HG03469 (cell line): ENCODE measurements around the gene LINC00305.
A peak's percentile ranks its signal among the peaks of the same experiment; 100 is the strongest.

Source experiments
- ATAC-seq: cut with Tn5 transposase; IDR thresholded peaks from one replicate; pipeline ENCODE4 v1.9.1; 2021; ENCODE audit warnings: mild to moderate bottlenecking, moderate library complexity, moderate number of reproducible peaks; ENCODE audit not compliant: unreplicated experiment

The LINC00305 gene

DNA sequence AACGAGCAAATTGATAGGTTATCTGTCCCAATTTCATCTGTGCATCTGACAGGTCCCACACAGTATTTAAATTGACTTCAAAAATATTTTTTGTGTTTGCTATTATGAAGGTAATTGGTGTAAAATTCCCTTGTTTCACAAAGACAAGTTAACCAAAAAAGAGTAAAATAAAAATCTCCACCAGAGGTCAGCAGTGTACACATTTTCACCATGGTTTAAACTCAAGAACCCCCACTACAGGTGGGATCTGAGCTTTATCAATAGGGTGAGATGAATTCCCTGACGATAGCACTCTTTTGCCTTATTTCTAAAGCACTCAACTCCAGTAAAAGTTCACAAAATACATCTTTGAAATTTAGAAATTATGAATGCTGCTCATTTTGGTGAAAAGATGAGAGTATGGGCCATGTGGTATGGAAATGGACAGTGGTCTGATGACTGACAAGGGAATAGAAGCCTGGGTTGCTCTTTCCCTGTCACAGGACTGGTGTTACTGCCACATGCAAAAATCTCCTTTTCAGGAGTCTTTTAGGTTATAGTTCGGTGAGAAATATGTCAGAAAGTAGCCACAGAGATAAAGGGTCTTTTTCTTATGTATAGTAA is 111.0 kb downstream of the LINC00305 start:
- peak; percentile 58 for ATAC-seq

DNA sequence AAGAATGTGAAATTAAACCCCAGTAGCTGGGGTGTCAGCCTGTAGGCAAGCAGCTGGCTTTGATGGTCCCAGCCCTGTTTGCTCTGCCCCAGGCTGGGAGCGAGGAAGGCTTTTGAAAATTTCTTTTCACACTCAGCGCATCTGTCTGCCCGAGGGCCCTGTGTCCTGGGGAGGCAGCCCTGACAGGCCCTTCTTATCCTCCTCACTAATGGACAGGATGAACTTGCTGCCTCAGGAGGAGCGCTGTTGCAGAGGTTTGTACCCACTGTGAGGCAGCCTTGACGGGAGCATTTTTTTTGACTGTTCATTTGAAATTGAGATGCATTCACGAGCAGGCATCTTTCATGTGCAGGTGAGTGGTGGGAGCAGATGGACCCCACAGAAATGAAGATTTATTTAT is 116.6 kb downstream of the LINC00305 start:
- ATAC-seq = no peak

DNA sequence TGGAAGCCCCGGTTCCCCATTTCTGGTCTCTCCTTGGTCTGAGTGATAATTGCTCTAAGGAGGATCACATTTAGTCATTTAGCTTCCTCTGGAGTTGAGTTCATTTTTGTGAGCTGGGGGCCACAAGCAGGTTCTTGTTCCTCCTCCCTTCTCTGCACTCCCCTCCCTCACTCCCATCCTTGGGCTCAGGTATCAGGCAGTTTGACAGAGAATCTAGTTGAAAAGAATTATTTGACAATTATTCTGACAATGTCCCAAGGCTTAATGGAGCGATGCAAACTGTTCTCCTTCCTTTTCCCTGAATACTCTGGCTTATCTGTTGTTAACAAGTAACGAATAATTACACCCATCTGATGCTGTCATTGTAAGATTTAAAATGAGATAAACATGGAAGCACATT is 117.5 kb downstream of the LINC00305 start:
- no peak for ATAC-seq
